Pancreas (tissue), 10 donors: ENCODE data around the gene ANKS4B. TPM values are rescaled to one million over a fixed set of nuclear protein-coding genes. Genes with fewer than 3 reads are reported as not detected.
"Not testable (repeated sequence)": the region's sequence is repeated elsewhere in the genome, so short reads cannot be mapped to it uniquely, and the experiment has no call there.

Experiments used
- ATAC-seq, 4 donors: fragments of 200-7000 bp; cut with Tn5 transposase; one replicate each; pipeline versions ENCODE4 v1.8.0 to v1.9.1; 2020; ENCODE audit warnings: mild to moderate bottlenecking in 4 of 4, moderate library complexity in 4 of 4
- DNase-seq, 6 donors: peaks; one replicate each; pipeline ENCODE4 v3.0.0-alpha.2; 2020
- FAIRE-seq: peaks from 2 replicates; lab custom pipeline; 2012; peaks lifted over from hg19 to GRCh38; lab: Jason Lieb, UNC
- H3K27ac ChIP-seq, 4 donors: fragments of 200-600 bp; sonication (generic); 1 replicate in 3 of 4; 2 replicates in 1 of 4; pipeline versions ENCODE4 v1.5.0 to v1.8.0; 2020
- H3K27me3 ChIP-seq, 4 donors: fragments of 200-600 bp; one replicate each; pipeline ENCODE4 v1.8.0; 2021
- H3K36me3 ChIP-seq, 3 donors: fragments of 200-600 bp; sonication (generic) in 1 of 3; one replicate each; pipeline versions ENCODE4 v1.5.0 to v1.8.0; 2020 to 2021
- H3K4me1 ChIP-seq, 3 donors: fragments of 200-600 bp; one replicate each; pipeline ENCODE4 v1.8.0; 2021
- H3K4me3 ChIP-seq, 4 donors: fragments of 200-600 bp; sonication (generic) in 2 of 4; one replicate each; pipeline versions ENCODE4 v1.5.0 to v1.8.0; 2020 to 2021
- H3K9me3 ChIP-seq, 4 donors: fragments of 200-600 bp; one replicate each; pipeline ENCODE4 v1.8.0; 2021
- WGBS, 2 donors: extraction: QIAGEN DNeasy Blood & Tissue Kit; methylation state at CpG; one replicate each; pipeline ENCODE4 v1.1.7; 2013; 5-methylcytosine and 5-hydroxymethylcytosine counted together
- intact Hi-C, 3 donors: fragments of 100-400 bp; cut with DNase I; formaldehyde crosslinking; loops; one replicate each; pipeline versions ENCODE4 v1.11.1 to v1.14.2; 2022
- polyA plus RNA-seq, 2 donors: library from polyadenylated mRNA; stranded (reverse); fragments of 200-250 nt; gene quantifications; one replicate each; pipeline ENCODE4 v1.2.3, GENCODE V29; 2013
- total RNA-seq, 6 donors: library from RNA; stranded (reverse); fragmentation: NEBNext Ultra II Directional in 4 of 6; extraction: Animal tissue kit (Norgen Biotek cat#: 25700) in 4 of 6; gene quantifications; one replicate each; pipeline versions ENCODE4 v1.2.1 to v1.2.4, GENCODE V29; 2021 to 2023
- TF ChIP-seq, protein P1 (sequence below), 4 donors: fragments of 200-600 bp; sonication (generic) in 3 of 4; IDR thresholded peaks; one replicate each; pipeline versions ENCODE4 v1.5.0 to v1.8.0; 2021; ENCODE audit warnings: antibody characterized with exemption in 4 of 4
- donor health status: healthy with polysubstance abuse.
- donor health status: DM: no; HTN: no; CAD: no; lungs with moderate emphysema.
- donor health status: DM: no; HTN: no; CAD: no.
- donor health status: control.
- donor health status: control.
- donor health status: Bipolar disorder and iron deficiency.
- donor health status: DM: yes; HTN: yes; CAD: no.
- donor health status: DM: no; HTN: no; CAD: no.
- donor health status: DM: no; HTN: no; CAD: no.
- donor health status: DM: yes; HTN: yes; CAD: no.

The ANKS4B gene
- total and polyA plus RNA-seq, 8 donors = 0.15 to 0.72 (median 0.35) TPM

DNA sequence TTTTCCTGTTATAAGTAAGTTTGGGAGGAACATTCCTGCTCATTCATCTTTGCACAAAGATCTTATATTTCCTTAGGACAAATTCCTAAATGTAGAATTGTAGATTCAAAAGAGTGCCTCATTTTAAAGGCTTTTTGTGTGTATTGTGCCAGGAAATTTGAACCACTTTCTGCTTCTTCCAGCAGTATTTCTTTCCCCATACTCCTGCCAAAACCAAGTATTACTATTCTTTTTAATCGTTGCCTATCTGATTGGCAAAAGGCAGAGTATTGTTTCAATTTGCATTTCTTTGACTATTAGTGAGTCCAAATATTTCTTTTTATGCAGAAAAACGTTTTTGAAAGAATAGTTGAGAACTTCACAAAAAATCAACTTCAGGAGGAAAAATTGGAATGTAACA, 9.3 kb downstream of the ANKS4B start:
- no peak overlapping the region for H3K4me3 ChIP-seq
- ATAC-seq (no peak), DNase-seq (no peak), FAIRE-seq (no peak)
- H3K27ac ChIP-seq = no peak overlapping the region
- intact Hi-C loops = no loop called here
- no peaks in the 10 kb centered on the region for H3K4me1 ChIP-seq
- no peaks in the 10 kb centered on the region for H3K36me3 ChIP-seq
- H3K9me3 ChIP-seq = no peaks in the 10 kb centered on the region
- WGBS, 2 donors = 8% methylated on average over 2 of the region's 2 CpGs
- no peaks in the 10 kb centered on the region for H3K27me3 ChIP-seq
- TF ChIP-seq, protein P1, sequence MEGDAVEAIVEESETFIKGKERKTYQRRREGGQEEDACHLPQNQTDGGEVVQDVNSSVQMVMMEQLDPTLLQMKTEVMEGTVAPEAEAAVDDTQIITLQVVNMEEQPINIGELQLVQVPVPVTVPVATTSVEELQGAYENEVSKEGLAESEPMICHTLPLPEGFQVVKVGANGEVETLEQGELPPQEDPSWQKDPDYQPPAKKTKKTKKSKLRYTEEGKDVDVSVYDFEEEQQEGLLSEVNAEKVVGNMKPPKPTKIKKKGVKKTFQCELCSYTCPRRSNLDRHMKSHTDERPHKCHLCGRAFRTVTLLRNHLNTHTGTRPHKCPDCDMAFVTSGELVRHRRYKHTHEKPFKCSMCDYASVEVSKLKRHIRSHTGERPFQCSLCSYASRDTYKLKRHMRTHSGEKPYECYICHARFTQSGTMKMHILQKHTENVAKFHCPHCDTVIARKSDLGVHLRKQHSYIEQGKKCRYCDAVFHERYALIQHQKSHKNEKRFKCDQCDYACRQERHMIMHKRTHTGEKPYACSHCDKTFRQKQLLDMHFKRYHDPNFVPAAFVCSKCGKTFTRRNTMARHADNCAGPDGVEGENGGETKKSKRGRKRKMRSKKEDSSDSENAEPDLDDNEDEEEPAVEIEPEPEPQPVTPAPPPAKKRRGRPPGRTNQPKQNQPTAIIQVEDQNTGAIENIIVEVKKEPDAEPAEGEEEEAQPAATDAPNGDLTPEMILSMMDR (IDR thresholded peaks at IDR 0.05) = no peak

DNA sequence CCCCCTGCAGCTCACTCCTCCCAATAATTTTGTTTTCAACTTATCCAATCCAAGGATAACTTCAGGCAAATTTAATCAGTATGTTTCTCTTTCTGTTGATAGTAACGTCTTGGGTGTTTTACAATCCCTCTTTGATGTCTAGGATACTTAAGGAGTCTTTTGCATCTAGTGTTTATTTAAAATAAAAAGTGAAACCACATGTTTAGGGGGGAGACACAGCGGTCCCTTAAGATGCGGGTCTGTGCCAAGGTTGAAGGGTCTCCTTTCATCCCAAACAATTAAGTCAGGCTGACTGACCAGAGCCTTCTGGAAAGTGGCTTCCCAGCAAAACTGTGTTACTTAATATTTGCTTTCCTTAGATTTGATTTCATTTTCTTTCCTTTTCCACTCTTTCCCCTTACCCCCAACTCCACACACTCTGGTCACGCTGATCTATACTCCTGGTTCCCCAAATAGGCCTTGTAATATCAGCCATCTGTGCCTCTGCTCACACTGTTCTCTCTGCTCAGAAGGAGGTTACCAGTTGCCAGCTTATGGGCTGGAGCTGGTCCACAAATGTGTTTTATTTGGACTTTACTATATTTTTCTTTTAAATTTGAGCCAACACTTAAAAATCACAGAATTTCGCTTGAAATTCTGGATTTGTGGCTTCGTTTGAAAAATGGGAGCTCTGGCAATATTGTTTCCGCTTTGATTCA, 11.2 kb downstream of the ANKS4B start:
- no peaks in the 10 kb centered on the region for H3K27me3 ChIP-seq
- FAIRE-seq = no peak
- no peaks in the 10 kb centered on the region for H3K9me3 ChIP-seq
- DNase-seq = no peak
- ATAC-seq = no peak
- no peak overlapping the region for H3K27ac ChIP-seq
- TF ChIP-seq, protein P1 (IDR thresholded peaks at IDR 0.05) = no peak
- intact Hi-C loops = no loop called here
- H3K4me1 ChIP-seq = no peaks in the 10 kb centered on the region
- H3K36me3 ChIP-seq = no peaks in the 10 kb centered on the region
- WGBS, 2 donors = 80 to 84% methylated on average over 7 of the region's 7 CpGs
- no peak overlapping the region for H3K4me3 ChIP-seq

DNA sequence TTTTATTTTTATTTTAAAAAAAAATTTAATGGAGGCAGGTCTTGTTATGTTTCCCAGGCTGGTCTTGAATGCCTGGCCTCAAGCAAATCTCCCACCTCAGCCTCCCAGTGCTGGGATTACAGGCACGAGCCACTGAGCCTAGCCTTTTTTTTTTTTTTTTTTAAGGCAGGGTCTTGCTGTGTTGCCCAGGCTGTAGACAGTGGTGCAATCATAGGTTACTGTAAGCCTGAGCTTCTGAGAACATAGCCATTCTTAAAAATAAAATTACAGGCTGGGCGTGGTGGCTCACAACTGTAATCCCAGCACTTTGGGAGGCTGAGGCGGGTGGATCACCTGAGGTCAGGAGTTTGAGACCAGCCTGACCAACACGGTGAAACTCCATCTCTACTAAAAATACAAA, 14.7 kb downstream of the ANKS4B start:
- FAIRE-seq, H3K27ac ChIP-seq, H3K4me1 ChIP-seq, H3K9me3 ChIP-seq, intact Hi-C loops, H3K27me3 ChIP-seq, DNase-seq, H3K36me3 ChIP-seq, H3K4me3 ChIP-seq, ATAC-seq: not testable (repeated sequence)
- 88 to 92% methylated on average over 4 of the region's 4 CpGs for WGBS, 2 donors

DNA sequence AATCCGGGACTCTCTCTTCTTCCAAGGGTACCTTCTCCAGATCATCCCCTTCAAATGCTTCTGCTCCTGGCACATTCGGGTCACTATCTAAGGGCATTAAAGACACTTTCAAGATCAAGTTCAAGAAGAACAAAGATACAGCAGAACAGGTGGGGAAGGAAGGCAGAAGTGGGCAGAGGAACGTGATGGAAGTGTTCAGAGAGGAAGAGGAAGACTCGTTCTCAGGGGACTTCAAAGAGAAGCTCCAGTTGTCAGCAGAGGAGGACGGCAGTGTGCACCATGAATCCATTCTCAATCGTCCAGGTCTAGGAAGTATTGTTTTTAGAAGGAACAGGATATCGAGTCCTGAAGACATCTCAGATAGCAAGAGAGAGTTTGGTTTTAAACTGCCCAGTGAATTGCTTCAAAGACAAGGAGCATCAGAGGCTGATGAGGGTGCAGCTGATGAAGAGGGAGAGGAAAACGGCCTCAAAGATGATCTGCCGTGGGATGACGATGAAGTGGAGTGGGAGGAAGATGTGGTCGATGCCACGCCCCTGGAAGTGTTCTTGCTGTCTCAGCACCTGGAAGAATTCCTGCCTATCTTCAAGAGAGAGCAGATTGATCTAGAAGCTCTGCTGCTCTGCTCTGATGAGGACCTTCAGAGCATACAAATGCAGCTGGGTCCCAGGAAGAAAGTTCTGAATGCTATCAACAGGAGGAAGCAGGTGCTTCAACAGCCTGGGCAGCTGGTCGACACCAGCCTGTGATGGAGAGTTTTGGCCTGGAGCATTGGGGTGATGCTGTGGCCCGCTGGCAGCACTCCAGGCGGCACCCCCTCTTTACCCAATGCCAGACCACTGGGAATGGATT, 16.8 kb downstream of the ANKS4B start:
- Histone ChIP-seq H3K4me1 (no peaks in the 10 kb centered on the region), H3K36me3 (no peaks in the 10 kb centered on the region), H3K27ac (no peak overlapping the region), H3K4me3 (no peak overlapping the region), H3K9me3 (no peaks in the 10 kb centered on the region), H3K27me3 (no peaks in the 10 kb centered on the region)
- intact Hi-C loops = no loop called here
- TF ChIP-seq, protein P1 (IDR thresholded peaks at IDR 0.05) = no peak
- ATAC-seq = no peak
- no peak for FAIRE-seq
- DNase-seq = no peak
- WGBS, 2 donors = 71 to 80% methylated on average over 15 of the region's 15 CpGs

DNA sequence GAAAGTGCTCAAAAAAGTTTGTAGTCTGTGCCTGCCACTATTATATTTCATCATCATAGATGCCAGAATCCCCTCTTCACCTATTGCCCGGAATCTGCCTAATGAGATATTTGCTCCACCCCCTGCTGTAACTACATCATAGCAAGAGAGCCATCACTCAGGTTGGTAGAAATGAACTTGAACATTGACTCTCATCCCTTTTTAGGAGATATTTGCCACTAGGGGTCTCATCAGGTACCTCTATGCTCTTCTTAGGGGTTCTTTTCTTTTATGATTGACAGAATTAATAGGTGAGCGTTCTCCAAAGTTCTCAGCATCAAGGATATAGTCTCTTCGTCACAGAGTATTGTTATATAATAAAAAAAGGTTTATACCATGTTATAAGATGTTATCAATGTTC, 20.0 kb downstream of the ANKS4B start:
- intact Hi-C loops = no loop called here
- Histone ChIP-seq H3K9me3 (no peaks in the 10 kb centered on the region), H3K27me3 (no peaks in the 10 kb centered on the region), H3K4me3 (no peak overlapping the region), H3K36me3 (no peaks in the 10 kb centered on the region), H3K27ac (no peak overlapping the region), H3K4me1 (no peaks in the 10 kb centered on the region)
- WGBS, 2 donors = 80 to 85% methylated on average over 3 of the region's 3 CpGs
- ATAC-seq = no peak
- TF ChIP-seq, protein P1 (IDR thresholded peaks at IDR 0.05) = no peak
- DNase-seq = no peak
- FAIRE-seq = no peak
